RKO (cell line): ENCODE results near the gene SCMH1.

ENCODE experiments used
- DNase-seq: peaks from one replicate; pipeline ENCODE4 v3.0.0-alpha.2; 2016; ENCODE audit warnings: low spot score

Gene SCMH1

GRCh38 chr1:41024953-41025352, 217.2 kb downstream of the SCMH1 start:
- DNase-seq = no peak

- peak; percentile 32 for DNase-seq
Observed at GRCh38 chr1:41023279-41023990, 218.7 kb downstream of the SCMH1 start.

- DNase-seq = no peak
Observed at GRCh38 chr1:41022424-41022823, 219.7 kb downstream of the SCMH1 start.

GRCh38 chr1:41021526-41022308, 220.4 kb downstream of the SCMH1 start, which contains the start of gene SLFNL1:
SLFNL1 (minus strand) TSS chr1:41021725; CDS start chr1:41020660, 1,065 bp downstream.
- DNase-seq = peak; percentile 30

GRCh38 chr1:41020654-41021053, 221.5 kb downstream of the SCMH1 start:
- DNase-seq = no peak

- no peak for DNase-seq
Observed at GRCh38 chr1:41020109-41020576, 222.0 kb downstream of the SCMH1 start.

- DNase-seq = no peak
Observed at GRCh38 chr1:41019353-41019745, 222.8 kb downstream of the SCMH1 start.

- no peak for DNase-seq
Observed at GRCh38 chr1:41018018-41018410, 224.1 kb downstream of the SCMH1 start.

- no peak for DNase-seq
Observed at GRCh38 chr1:41017141-41018017, 224.7 kb downstream of the SCMH1 start.

- no peak for DNase-seq
Observed at GRCh38 chr1:41015897-41016470, 226.1 kb downstream of the SCMH1 start.

GRCh38 chr1:41015281-41015896, 226.7 kb downstream of the SCMH1 start:
- DNase-seq = no peak

- DNase-seq = no peak
Observed at GRCh38 chr1:41014871-41015270, 227.2 kb downstream of the SCMH1 start.

- DNase-seq = no peak
Observed at GRCh38 chr1:41013796-41014195, 228.3 kb downstream of the SCMH1 start.

GRCh38 chr1:41013024-41013423, 229.1 kb downstream of the SCMH1 start:
- no peak for DNase-seq

- no peak for DNase-seq
Observed at GRCh38 chr1:41010345-41010744, 231.8 kb downstream of the SCMH1 start.

GRCh38 chr1:41009466-41009865, 232.6 kb downstream of the SCMH1 start:
- DNase-seq = no peak

GRCh38 chr1:41006942-41007865, 234.9 kb downstream of the SCMH1 start:
- peak; percentile 37 for DNase-seq

GRCh38 chr1:41005876-41006275, 236.2 kb downstream of the SCMH1 start:
- DNase-seq = no peak

GRCh38 chr1:41003640-41004220, 238.4 kb downstream of the SCMH1 start:
- peak; percentile 96 for DNase-seq

GRCh38 chr1:41003127-41003639, 238.9 kb downstream of the SCMH1 start:
- no peak for DNase-seq
